Measurements from ENCODE around the gene LMX1B. TPM values are rescaled to one million over a fixed set of nuclear protein-coding genes. Genes with fewer than 3 reads are reported as not detected.

LMX1B gene
- total RNA-seq, 4 donors from 2014 or later = 3.2 to 6.9 (median 4.6) TPM

- WGBS, 2 donors = 79 to 93% methylated on average over 13 to 14 of the region's 14 CpGs
- no peak overlapping the region for H3K4me3 ChIP-seq (ENCODE audit: low read depth, poor library complexity, severe bottlenecking)
- DNase-seq (ENCODE audit: low spot score in 2 of 2) = no peak
- TF ChIP-seq CTCF (IDR thresholded peaks at IDR 0.05) = no peak
- no peak for TF ChIP-seq POLR2A (IDR thresholded peaks at IDR 0.05)
- intact Hi-C loops (cut with DNase I; ENCODE audit: low total_unique reads) = no loop called here
These were observed 27.5 kb upstream of the LMX1B start for GRCh38 chr9:126586236-126586635.

GRCh38 chr9:126587187-126588185 lies 26.2 kb upstream of the LMX1B start:
- no peak overlapping the region for H3K4me3 ChIP-seq (ENCODE audit: low read depth, poor library complexity, severe bottlenecking)
- intact Hi-C loops (cut with DNase I; ENCODE audit: low total_unique reads) = no loop called here
- WGBS, 2 donors = 49 to 50% methylated on average over 19 to 20 of the region's 20 CpGs
- TF ChIP-seq POLR2A (IDR thresholded peaks at IDR 0.05) (no peak), CTCF (IDR thresholded peaks at IDR 0.05) (no peak)
- no peak for DNase-seq (ENCODE audit: low spot score in 2 of 2)

- WGBS, 2 donors = 85 to 86% methylated on average over 10 of the region's 10 CpGs
- H3K4me3 ChIP-seq (ENCODE audit: low read depth, poor library complexity, severe bottlenecking) = no peak overlapping the region
- no peak for DNase-seq (ENCODE audit: low spot score in 2 of 2)
- no peak for TF ChIP-seq POLR2A (IDR thresholded peaks at IDR 0.05)
- TF ChIP-seq CTCF (IDR thresholded peaks at IDR 0.05) = no peak
- intact Hi-C loops (cut with DNase I; ENCODE audit: low total_unique reads) = no loop called here
These were observed 25.1 kb upstream of the LMX1B start for GRCh38 chr9:126588491-126589168.

- whole genome bisulfite sequencing, 2 donors = 91 to 93% methylated on average over 6 of the region's 6 CpGs
- no peak for DNase-seq (ENCODE audit: low spot score in 2 of 2)
- TF ChIP-seq POLR2A (IDR thresholded peaks at IDR 0.05) (no peak), CTCF (IDR thresholded peaks at IDR 0.05) (no peak)
- intact Hi-C loops (cut with DNase I; ENCODE audit: low total_unique reads) = no loop called here
- no peak overlapping the region for H3K4me3 ChIP-seq (ENCODE audit: low read depth, poor library complexity, severe bottlenecking)
These were observed 24.4 kb upstream of the LMX1B start for GRCh38 chr9:126589349-126589748.

GRCh38 chr9:126591083-126591482 lies 22.6 kb upstream of the LMX1B start:
- WGBS, 2 donors = 71 to 75% methylated on average over 3 of the region's 3 CpGs
- H3K4me3 ChIP-seq (ENCODE audit: low read depth, poor library complexity, severe bottlenecking) = no peak overlapping the region
- intact Hi-C loops (cut with DNase I; ENCODE audit: low total_unique reads) = no loop called here
- no peak for DNase-seq (ENCODE audit: low spot score in 2 of 2)
- TF ChIP-seq POLR2A (IDR thresholded peaks at IDR 0.05) (no peak), CTCF (IDR thresholded peaks at IDR 0.05) (no peak)

Data from lower leg skin (tissue), 4 donors.